Activated T-cell treated with anti-CD3 and anti-CD28 coated beads, Interleukin-2, amount 50 U/mL, for 1 hour (primary cell): ENCODE measurements around the gene MRPS2.
"Not testable (repeated sequence)": the region's sequence is repeated elsewhere in the genome, so short reads cannot be mapped to it uniquely, and the experiment has no call there.

Source experiments
- DNase-seq: peaks from one replicate; pipeline ENCODE4 v3.0.0-alpha.2; 2020

The MRPS2 gene

DNA sequence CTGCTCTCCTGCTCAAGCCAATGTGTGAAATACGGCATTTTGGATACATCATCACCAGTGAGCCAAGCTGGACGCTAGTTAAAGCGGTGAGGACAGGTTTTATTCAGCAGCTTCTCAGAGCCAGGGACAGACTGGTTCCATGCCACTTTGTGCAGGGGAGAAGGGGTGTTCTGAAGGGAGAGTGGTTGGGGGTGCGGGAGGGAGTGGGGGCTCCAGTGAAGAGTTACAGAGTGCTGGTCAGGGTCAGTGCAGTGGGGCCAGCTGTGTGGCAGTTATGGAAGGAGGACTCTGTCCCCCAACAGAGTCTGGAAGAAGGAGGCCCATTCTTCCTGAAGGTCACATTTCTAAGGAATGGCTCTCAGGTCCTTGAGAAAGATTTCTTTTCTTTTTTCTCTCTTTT, 34.3 kb downstream of the MRPS2 start:
- DNase-seq: not testable (repeated sequence)

DNA sequence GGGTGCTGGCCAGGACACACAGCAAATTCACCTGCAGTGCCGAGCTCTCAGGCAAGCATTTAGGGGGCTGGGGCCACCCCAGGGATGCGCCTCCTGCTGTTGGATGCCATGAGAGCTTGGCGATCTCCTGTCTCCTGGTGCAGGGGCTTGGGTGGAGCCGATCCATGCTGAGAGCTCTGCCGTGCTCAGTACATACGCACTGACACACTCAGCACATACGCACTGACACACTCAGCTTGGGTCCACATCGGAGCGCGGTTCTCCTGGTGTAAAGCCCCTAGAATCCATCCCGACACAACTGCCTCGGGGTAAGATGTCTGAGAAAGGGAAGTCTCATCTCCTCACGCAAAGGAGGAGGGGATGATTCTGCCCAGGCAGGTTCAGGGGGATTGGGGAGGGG, 35.1 kb downstream of the MRPS2 start:
- DNase-seq: not testable (repeated sequence)

DNA sequence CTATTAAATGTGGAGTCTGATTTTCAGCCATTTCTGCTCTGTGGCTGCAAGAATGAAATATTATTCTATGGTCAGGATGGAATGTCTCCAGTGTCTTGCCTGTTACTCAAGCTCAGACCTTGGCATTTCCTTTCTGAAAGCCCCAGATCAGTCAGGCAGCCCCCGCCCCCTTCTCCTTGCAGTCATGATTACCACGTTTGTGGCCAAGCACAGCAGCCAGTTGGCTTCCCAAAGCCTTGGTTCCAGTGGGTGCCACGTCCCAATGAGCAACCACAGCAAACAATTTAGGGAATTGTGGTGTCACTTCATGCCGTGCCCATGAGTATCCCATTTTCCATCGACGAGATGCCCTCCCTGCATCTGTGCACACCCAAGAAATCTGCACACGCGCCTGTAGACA, 35.7 kb downstream of the MRPS2 start:
- no peak for DNase-seq

DNA sequence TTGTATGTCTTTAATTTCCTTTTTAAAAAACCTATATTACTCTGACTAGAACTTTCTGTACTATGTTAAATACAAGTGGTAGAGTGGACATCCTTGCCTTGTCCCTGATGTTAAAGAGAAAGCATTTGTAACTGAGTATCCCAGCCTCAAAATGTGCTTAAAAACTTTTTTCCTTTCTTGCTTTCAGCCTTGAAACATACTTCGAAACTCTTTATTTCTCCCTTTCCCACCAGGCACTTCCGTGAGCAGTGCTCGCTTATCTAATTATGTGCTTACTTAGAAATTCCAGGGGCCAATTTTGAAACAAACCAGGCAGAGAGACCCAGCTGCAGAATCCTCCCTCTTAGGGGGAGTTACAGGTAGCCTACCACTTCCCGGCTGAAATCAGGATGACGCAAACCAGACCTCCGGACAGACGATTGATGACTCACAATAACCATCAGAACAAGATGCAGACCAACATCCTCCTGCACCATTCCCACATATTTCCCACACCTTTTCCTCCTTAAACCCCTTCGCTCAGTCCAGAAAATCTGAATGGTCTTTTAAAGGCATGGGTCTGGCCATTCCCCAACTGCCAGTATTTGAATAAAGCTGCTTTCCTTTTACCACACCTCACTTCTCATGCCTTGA, 42.9 kb downstream of the MRPS2 start:
- DNase-seq: not testable (repeated sequence)

DNA sequence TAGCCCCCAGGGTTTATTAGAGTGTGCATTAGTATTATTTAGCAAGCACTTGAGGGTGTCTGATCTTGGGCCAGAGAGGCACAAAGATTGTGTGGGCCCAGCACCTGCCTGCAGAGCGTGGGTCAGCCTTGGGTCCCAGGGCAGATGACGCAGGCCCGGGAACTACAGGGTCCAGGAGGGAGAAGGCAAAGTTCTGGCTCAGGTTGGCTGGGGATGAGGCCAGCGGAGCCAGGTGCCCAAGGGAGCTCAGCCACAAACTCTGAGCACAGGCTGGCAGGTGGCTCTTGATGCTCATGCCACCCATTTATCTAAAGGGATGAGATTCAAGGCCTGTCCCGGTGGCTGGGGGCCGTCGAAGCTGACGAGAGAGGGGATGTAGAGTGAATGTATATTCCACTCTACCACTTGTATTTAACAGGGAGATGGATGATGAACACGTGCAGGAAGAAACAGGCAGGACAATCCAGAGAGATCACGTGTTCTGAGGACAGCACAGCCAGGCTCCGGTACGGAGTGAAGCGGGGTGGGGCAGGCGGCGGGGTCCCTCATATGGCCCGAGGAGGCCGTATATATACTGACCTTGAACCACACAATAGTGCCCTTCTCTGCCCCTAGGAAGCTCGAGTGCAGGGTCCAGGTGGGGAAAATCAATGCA, 44.6 kb downstream of the MRPS2 start:
- no peak for DNase-seq

DNA sequence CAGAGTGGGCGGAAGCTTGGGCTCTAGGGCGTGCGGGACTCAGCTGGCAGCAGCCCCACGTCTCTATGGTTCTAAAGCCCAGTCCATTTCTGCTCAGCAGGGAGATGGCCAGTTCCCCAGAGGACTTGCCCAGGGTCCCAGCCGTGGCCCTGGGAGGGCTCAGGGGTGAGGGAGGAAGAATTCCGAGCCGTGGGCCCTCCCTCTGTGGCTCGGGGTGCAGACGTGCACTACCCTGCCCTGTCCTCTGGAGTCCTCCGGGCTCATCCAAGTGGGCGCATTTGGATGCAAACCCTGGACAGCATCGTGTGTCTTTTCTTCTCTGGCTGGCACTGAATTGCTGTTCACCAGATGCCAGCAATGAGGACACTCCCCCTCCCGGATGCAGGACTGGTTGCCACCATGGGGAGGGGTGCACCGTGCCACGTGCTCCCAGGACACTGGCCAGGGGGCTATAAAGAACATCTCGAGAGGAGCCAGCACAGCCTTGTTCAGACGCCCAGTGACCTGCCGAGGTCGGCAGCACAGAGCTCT, 45.2 kb downstream of the MRPS2 start, which contains the start of gene OBP2A:
OBP2A (plus strand) TSS at position 481 of the 531 bp plus-strand sequence. CDS start 55 bp downstream, outside the sequence.
- not testable (repeated sequence) for DNase-seq

DNA sequence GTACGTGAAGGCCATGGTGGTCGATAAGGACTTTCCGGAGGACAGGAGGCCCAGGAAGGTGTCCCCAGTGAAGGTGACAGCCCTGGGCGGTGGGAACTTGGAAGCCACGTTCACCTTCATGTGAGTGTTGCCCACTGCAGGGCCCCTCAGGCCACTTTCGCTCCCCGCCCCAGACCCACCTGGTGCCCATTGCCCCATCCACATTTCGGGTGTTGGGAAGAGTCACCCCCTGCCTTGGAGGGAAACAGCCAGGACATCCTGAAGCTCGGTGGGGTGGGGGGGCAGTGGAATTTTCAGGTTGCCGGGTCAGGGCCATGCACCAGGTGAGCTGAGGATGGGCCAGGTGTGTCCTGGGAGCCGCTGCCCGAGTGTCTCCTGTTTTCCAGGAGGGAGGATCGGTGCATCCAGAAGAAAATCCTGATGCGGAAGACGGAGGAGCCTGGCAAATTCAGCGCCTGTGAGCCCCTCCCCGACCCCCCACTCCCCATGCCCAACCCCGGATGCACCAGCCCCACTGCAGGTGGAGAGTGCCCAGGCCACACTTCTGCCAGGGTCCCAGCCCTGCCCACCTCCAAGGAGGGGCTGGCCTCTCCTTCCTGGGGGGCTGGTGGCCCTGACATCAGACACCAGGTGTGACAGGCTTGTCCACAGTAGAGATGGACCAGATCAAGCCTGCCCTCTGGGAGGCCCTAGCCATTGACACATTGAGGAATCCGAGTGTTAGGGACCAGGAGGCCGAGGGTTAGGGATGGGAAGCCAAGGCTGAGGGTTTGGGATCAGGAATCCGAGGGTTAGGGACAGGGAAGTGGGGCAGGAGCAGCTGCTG, 46.5 kb downstream of the MRPS2 start:
- not testable (repeated sequence) for DNase-seq

DNA sequence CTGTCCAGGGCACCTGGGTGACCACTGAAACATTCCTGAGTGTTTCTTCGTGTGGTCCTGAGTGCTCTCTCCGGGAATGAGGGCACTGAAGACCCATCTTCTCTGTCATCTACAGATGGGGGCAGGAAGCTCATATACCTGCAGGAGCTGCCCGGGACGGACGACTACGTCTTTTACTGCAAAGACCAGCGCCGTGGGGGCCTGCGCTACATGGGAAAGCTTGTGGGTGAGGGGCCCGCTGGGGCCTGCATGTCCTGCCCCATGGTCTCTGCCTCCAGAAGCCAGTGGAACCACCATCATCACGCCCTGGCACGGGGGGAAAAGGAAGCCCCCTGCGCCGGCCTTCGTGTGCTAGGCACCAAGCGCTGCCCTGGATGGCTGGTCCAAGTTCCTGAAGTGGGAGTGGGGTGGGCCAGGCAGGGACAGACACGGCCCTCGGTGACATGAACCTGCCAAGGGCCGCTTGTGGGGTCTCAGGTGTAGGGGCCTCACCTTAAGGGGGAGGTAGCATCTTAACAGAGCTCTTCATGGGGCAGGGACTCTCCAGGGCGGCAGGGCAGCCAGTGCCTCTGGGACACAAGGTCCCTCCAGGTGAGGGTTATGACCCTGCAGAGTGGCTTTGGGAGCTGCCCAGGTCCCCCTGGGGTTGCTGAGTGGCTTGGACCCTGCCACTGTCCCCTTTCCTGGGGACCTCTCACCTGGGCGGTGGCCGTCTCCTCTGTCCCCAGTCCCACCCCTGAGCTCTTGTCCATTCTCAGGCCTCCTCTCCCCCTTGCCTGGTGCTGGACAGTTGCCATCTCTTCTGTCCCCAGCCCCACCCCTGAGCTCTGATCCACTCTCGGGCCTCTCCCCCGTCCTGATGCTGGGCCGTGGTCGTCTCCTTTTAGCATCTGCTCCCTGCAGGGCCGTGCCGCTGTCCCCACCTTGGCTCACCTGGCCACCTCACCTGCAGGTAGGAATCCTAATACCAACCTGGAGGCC, 47.6 kb downstream of the MRPS2 start:
- DNase-seq: no peak

DNA sequence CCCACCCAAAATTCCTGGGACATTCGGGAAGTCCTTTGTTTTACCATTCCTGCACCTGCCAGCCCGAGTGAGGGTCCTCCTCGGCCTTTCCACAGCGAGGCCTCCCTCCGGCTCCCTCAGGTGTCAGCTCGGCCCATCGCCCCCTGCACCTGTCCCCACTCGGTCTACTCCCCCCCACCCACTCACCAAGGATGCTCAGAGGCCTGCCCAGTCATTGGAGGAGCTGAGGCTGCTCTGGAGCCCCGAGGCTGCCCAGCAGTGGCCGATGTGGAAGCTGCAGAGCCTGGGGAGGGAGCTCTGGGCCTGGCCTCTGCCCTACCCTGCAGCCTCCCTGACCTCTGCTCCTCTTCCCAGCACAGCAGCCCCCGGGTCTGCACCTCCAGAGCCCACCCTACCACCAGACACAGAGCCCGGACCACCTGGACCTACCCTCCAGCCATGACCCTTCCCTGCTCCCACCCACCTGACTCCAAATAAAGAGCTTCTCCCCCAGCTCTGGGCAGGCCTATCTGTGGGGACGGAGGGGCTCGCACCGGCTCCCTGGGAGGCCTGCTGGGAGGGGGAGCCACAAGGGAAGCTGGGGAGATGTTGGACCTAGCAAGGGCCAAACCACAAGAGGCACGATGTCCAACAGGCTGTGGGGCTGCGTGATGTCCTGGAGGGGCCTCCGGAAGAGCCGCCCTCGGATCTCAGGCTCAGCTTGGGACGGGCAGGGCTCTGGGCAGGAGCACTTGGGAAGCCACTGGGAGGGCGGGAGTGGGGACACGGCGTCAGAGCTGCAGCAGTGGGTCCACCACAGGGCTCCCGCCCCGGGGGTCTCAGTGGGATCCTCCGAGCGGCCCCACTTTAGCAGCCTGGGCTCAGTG, 49.2 kb downstream of the MRPS2 start:
- DNase-seq: not testable (repeated sequence)

DNA sequence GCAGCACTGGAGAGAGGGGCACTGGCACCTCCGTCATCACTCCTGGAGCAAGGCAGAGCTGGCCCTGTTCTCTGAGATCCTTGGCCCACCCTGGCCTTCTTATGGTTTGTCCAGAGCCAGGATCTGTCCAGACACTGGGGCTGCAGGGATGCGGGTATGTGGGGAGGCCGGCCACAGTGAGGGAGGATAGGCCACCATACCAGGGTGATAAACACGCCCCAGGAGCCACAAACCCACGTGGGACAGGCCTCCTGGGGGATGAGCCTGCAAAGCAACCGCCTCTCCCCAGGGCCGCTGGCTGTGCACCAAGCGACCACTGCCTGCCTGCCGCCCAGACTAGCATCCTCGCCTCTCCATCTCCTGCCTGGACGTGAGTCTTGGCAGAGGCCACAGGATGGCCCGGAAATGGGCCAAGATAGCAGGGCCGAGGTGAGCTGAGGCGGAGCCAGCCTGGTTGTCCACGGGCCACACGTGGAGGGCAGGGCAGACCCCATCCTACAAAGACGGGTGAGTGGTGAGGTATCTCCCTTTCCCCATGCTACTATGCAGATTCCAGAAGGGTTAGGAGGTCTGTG, 49.9 kb downstream of the MRPS2 start:
- no peak for DNase-seq

DNA sequence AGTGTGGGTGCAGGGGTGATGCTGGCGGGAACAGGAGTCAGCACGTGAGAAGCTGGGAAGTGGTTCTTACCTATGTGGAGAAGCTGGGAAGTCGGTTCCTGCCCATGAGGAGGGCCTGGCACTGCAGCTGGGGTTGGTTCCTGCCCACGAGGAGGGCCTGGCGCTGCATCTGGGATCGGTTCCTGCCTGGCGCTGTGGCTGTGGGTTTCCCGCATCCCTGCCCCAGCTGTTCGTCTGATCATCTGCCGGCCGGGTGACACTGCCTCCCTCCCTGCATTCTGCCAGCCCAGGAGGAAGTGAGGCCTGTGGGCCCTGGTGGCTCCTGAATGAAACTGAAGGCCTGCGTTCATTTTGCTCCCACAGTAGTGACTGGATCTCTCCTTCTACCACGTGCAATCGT, 50.5 kb downstream of the MRPS2 start:
- no peak for DNase-seq

DNA sequence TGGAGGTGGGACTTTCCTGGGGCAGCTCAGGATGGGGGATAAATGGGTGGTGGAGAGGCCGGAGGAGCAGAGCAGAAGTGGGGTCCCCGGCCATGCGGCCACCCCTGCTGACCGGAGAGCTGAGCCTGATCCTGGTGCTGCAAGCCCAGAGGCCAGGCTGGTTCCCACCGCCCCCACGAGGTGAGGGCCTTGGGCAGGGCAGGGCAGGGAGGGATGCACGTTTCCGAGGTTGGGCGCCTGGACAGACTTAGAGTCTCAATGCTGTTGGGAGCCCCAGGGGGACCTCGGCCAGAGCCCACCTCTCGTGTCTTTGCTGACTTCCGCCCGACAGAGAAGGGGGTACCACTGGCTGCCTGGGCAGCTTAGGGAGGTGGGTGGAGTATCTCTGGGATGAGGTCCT, 51.0 kb downstream of the MRPS2 start:
- no peak for DNase-seq

DNA sequence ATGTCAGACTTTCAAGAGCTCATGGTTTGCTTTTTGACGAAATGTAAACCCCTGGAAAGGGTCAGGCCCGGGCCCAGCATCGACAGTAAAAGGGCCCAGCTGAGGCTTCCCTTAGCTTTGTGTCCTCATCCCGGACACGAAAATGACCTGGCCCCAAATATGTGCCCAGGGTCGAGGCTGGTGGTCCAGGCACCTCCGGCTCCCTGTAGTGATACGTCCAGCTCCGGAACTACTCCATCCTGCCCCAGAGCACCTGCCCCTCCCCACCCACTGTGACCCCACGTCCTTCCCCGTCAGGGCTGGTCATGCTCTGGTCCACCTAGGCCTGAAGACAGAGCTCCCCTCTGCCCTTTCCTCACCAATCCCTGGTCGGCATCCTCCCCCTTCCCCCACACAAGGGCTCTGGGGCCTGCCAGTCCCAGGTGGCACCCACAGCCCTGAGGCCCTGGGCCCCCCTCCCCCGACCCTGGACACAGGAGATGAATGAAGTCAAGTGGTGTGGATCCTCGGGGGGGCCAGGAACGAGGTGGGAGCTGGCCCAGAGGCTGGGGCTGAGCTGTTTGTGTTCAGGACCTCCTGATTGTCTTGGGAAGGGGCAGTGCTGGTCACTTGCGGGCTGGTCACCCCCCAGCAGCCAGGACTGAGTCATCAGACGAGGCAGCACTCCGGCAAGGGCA, 51.7 kb downstream of the MRPS2 start:
- DNase-seq: no peak

DNA sequence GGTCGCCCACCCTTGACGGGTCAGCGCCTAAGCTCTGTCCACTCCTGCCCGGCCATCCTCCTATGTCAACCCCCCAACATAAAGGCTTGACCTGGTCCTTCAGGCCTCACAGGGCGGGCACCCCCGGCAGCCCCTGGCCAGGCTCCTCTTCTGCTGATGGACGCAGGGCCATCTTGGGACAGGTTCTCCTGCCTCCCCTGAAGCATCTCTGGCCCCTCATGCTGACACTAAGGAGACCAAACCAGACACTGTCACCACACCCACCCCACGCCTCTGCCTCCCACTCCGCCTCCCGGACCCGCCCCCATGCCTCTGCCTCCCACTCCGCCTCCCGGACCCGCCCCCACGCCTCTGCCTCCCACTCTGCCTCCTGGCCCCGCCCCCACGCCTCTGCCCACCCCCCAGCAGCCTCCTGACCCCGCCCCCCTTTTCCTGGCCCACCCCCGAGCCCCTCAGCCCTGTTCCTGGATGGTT, 52.3 kb downstream of the MRPS2 start:
- DNase-seq: no peak
